ENCODE results near the gene RPL38.
A peak's percentile ranks its signal among the peaks of the same experiment; 100 is the strongest.

Gene RPL38

DNA sequence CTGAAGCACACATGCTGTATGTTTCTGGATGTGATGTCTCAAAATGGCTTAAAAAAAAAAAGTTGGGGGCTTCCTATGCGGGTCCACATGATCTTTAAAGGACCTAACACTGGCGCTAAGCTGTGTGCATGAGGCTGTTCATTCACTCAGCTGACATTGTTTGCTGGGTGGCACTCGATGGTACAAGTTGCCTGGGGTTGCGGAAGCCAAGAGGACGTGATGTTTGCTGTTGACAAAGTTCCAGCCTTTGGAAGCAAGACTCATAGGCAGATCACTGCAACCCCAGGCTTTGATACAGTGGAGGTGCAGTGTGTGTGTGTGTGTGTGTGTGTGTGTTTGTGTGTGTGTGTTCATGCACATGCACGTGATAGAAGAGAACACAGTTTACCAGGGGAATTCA is 41.1 kb downstream of the RPL38 start:
- no peak overlapping the region for H3K4me3 Mint-ChIP-seq
- no peaks in the 10 kb centered on the region for H3K27me3 Mint-ChIP-seq
- H3K4me1 Mint-ChIP-seq (ENCODE audit: low read depth in 2 of 2) = peaks cover 8 to 12% of the 10 kb centered on the region in 2 donors
- H3K36me3 Mint-ChIP-seq (ENCODE audit: insufficient read depth) = peaks cover 8% of the 10 kb centered on the region
- no peak overlapping the region for H3K27ac Mint-ChIP-seq
- ATAC-seq (replicated peaks) (no peak), DNase-seq (no peak)
- H3K9me3 Mint-ChIP-seq = no peaks in the 10 kb centered on the region

DNA sequence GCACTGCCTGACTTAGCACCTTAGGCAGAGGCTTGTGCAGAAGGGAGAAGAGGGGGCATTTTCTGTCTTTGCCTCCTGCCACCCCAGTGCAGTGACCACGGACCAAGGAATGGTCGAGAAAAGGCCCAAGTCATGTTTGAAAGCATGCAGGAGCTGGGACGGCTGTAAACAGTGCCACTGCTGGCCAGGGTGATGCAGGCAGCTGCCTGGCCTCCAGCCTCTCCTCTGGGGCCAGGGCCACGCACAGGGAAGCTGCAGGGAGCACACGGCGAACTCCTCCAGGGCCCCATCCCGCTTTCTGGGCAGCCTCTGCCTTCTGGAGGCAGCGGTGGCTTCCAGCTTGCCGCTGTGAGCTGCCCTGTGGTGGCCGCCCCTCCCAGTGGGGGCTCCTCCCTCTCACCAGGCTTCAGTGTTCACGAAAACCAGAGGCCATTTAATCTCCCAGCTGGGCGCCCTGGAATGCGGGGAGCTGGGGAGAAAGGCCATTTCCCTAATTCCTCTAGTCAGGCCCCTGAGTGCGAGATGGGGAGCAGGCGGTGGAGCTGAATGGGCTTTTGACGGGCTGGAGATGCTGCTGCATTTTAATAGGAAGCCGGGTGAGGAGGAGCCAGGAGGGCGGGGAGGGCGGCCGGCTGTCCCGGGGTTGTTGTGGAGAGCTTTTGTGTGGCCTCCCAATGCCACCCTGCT is 41.8 kb downstream of the RPL38 start:
- ATAC-seq (replicated peaks) = no peak
- no peak for DNase-seq
- Mint-ChIP-seq H3K4me1 (ENCODE audit: low read depth in 2 of 2) (peaks cover 8 to 12% of the 10 kb centered on the region in 2 donors), H3K4me3 (no peak overlapping the region), H3K27me3 (no peaks in the 10 kb centered on the region), H3K9me3 (no peaks in the 10 kb centered on the region), H3K27ac (no peak overlapping the region), H3K36me3 (ENCODE audit: insufficient read depth) (peaks cover 8% of the 10 kb centered on the region)

DNA sequence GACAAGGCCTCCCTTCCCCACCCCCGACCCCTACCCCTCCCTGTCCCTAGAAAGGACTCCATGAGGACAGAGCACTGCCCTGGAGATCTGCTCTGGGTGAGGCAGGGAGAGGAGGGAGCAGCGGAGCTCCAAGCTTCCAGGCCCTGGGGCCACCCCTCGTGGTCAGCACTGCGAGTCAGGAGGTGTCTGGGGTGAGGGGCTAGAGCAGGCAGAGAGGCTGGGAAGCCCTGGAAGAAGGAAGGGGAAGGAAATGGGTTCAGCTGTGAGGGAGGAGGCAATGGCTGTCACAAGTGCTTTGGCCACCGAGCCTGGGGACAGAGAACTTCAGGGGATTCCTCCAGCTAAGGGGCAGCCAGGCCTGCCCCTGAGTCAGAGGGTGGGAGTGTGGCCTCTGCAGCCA is 42.4 kb downstream of the RPL38 start:
- DNase-seq (no peak), ATAC-seq (replicated peaks) (no peak)
- Mint-ChIP-seq H3K9me3 (no peaks in the 10 kb centered on the region), H3K4me1 (ENCODE audit: low read depth in 2 of 2) (peaks cover 8 to 12% of the 10 kb centered on the region in 2 donors), H3K27ac (no peak overlapping the region), H3K4me3 (no peak overlapping the region), H3K27me3 (no peaks in the 10 kb centered on the region), H3K36me3 (ENCODE audit: insufficient read depth) (peaks cover 4% of the 10 kb centered on the region)

DNA sequence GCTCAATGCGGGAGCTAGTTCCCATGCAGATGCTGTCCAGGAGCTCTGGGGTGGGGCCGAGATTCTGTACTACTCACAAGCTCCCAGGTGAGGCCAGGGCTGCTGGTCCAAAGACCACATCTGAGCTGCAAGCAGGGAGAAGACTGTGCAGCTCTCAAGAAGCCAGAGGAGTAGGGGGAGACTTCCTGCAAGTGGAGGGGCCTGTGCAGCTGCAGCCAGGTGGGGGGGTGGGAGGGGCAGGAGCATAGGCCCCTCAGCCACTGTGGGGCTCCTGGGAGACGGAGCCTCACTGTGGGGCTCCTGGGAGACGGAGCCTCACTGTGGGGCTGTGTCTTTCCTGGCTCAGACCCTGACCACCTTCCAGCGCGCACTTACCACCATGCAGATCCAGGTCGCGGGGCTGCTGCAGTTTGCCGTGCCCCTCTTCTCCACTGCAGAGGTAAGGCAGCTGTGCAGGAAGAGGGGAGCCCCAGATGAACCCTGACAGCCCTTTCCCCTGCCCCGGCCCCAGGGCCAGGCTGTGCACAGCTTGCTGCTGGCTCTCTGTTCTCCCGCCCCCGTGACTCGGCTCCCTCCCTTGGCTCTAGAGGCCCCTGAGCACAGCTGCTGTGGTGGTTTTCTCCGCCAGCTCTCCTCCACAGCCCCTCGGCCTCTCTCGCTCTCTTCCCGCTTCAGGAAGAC is 46.3 kb downstream of the RPL38 start:
- Mint-ChIP-seq H3K27ac (peak overlapping the region; percentile 74 to 77), H3K27me3 (no peaks in the 10 kb centered on the region)

DNA sequence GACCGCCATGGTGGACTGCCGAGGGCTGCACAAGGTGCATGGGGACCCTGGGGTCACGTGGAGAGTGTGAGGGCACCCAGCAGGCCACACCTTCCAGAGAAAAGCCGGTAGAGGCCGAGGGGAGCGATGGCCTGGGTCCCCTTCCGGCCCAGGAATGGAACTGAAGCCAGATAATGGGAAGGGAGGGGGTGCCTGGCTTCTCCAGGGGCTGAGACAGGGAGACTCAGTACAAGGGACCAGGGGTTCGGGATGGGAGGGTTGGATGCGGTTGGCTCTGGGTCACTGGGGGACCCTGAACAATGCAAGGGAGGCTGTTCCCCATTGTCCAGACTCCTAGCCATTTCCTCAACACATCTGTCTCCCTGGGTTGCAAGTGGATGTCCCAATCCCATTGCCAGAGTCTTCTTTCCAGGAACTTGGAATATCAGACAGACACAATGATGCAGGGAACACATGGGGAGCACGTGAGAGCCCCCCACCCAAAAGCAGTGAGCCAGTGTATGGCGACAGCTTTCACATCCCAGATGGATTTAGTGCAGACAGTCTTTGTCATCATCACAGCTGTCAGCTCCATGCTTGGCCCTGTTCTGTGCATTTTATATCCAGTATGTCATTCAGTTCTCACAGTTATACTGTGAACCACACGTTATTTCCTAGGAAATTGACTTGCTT is 47.0 kb downstream of the RPL38 start:
- H3K9me3 Mint-ChIP-seq = no peaks in the 10 kb centered on the region
- no peak for DNase-seq
- no peaks in the 10 kb centered on the region for H3K27me3 Mint-ChIP-seq
- H3K4me3 Mint-ChIP-seq = no peak overlapping the region
- ATAC-seq (replicated peaks) = no peak
- peaks cover 9% of the 10 kb centered on the region for H3K36me3 Mint-ChIP-seq (ENCODE audit: insufficient read depth)
- no peak overlapping the region for H3K27ac Mint-ChIP-seq
- peaks cover 8 to 10% of the 10 kb centered on the region in 2 donors for H3K4me1 Mint-ChIP-seq (ENCODE audit: low read depth in 2 of 2)

More for the DNA sequence above, 46.3 kb downstream of the RPL38 start:
- Mint-ChIP-seq H3K36me3 (ENCODE audit: insufficient read depth) (peaks cover 9% of the 10 kb centered on the region), H3K4me3 (no peak overlapping the region), H3K4me1 (ENCODE audit: low read depth in 2 of 2) (peaks cover 8 to 10% of the 10 kb centered on the region in 2 donors), H3K9me3 (no peaks in the 10 kb centered on the region)
- DNase-seq = no peak
- no peak for ATAC-seq (replicated peaks)

DNA sequence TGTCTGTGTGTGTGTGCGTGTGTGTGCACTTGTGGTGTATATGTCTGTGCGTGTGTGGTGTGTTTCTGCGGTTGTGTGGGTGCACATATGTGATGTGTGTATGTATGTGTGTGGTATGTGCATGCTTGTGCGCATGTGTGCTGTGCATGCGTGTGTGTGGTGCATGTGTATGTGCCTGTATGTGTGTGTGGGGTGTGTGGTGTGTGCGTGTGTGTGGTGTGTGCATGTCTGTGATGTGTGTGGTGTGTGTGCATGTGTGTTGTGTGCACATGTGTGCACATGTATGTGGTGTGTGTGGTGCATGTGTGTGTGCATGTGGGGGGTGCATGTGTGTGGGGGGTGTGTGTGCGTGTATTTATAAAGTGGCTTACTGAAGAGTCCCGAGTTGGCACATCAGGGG is 47.6 kb downstream of the RPL38 start:
- Mint-ChIP-seq H3K4me3 (no peak overlapping the region), H3K4me1 (ENCODE audit: low read depth in 2 of 2) (peaks cover 8% of the 10 kb centered on the region in 2 donors), H3K36me3 (ENCODE audit: insufficient read depth) (peaks cover 9% of the 10 kb centered on the region), H3K9me3 (no peaks in the 10 kb centered on the region), H3K27me3 (no peaks in the 10 kb centered on the region), H3K27ac (no peak overlapping the region)
- ATAC-seq (replicated peaks) (no peak), DNase-seq (no peak)

DNA sequence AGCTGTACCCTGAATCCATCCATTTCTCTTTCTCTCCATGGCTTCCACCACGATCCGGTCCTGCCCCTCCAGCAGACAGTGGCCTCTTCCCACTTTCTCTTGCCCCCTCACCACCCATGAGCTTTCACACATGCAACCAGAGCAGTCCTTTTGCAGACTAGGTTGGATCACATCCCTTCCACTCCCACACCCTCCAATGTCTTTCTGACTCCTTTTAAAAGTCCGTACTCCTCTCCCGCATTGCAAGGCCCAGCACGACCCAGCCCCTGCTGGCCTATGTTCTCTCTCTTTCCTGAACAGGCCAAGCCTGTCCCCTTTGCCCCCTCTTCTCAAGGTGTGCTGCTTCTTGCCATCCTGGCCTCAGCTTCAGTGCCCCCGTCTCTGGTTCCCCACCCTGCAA is 48.1 kb downstream of the RPL38 start:
- H3K4me1 Mint-ChIP-seq (ENCODE audit: low read depth in 2 of 2) = peaks cover 8% of the 10 kb centered on the region in 2 donors
- DNase-seq (no peak), ATAC-seq (replicated peaks) (no peak)
- H3K9me3 Mint-ChIP-seq = no peaks in the 10 kb centered on the region
- no peak overlapping the region for H3K27ac Mint-ChIP-seq
- H3K36me3 Mint-ChIP-seq (ENCODE audit: insufficient read depth) = peaks cover 9% of the 10 kb centered on the region
- no peak overlapping the region for H3K4me3 Mint-ChIP-seq
- H3K27me3 Mint-ChIP-seq = no peaks in the 10 kb centered on the region

DNA sequence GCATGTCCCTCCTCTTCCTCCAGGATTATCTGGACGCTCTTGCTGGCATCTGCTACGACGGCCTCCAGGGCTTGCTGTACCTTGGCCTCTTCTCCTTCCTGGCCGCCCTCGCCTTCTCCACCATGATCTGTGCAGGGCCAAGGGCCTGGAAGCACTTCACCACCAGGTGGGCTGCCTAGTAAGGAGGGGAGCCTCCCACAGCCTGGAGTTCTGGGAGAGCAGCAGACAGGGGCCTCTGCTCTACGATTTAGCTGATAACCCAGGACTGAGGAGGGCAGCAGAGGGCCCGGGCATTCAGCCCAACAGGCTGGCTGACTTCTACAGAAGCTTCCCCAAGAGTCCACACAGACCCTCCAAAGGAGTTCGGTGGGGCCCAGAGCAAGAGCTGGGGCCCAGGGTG is 48.7 kb downstream of the RPL38 start:
- H3K4me3 Mint-ChIP-seq = no peak overlapping the region
- no peak for DNase-seq
- peaks cover 8% of the 10 kb centered on the region in 2 donors for H3K4me1 Mint-ChIP-seq (ENCODE audit: low read depth in 2 of 2)
- H3K9me3 Mint-ChIP-seq = no peaks in the 10 kb centered on the region
- H3K27me3 Mint-ChIP-seq = no peaks in the 10 kb centered on the region
- no peak for ATAC-seq (replicated peaks)
- no peak overlapping the region for H3K27ac Mint-ChIP-seq
- peaks cover 9% of the 10 kb centered on the region for H3K36me3 Mint-ChIP-seq (ENCODE audit: insufficient read depth)

DNA sequence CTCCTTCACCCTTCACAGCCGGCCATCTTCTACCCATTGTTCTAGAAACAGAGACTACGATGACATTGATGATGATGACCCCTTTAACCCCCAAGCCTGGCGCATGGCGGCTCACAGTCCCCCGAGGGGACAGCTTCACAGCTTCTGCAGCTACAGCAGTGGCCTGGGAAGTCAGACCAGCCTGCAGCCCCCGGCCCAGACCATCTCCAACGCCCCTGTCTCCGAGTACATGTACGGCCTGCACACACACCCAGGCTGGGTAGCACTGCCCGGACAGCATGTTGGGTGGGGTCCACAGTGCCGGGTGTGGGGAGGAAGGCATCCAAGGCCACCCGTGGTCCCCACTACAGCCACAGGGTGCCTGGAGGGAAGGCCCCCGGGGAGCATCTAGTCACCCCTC is 49.6 kb downstream of the RPL38 start:
- peaks cover 9% of the 10 kb centered on the region for H3K36me3 Mint-ChIP-seq (ENCODE audit: insufficient read depth)
- DNase-seq = no peak
- peak overlapping the region in 1 of 2 donors; percentile 38 for H3K27ac Mint-ChIP-seq
- no peaks in the 10 kb centered on the region for H3K9me3 Mint-ChIP-seq
- peaks cover 8% of the 10 kb centered on the region in 2 donors for H3K4me1 Mint-ChIP-seq (ENCODE audit: low read depth in 2 of 2)
- no peaks in the 10 kb centered on the region for H3K27me3 Mint-ChIP-seq
- no peak for ATAC-seq (replicated peaks)
- H3K4me3 Mint-ChIP-seq = no peak overlapping the region

DNA sequence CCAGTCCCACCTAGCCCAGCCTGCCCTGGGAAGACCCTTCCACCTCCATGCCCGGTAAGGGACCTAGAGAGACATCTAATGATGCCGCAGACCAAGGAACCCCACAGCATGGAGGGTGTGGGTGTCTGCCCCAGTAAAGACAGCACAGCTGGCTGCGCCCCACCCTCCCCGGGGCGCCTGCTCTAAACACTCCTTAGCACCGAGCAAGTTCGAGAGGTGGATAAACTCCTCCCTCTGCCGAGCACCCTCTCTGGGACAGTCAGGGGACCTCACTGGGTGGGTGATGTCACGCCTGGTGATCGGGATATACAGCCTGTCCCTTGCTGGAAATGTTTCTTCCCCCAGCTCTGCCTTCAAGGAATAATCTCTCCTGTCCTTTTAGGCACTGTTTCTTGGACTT is 53.8 kb downstream of the RPL38 start:
- ATAC-seq (replicated peaks) (no peak), DNase-seq (no peak)
- Mint-ChIP-seq H3K4me1 (ENCODE audit: low read depth in 2 of 2) (no peaks in the 10 kb centered on the region), H3K4me3 (no peak overlapping the region), H3K9me3 (no peaks in the 10 kb centered on the region), H3K27ac (peak overlapping the region in 1 of 2 donors; percentile 28), H3K36me3 (ENCODE audit: insufficient read depth) (peaks cover 6% of the 10 kb centered on the region), H3K27me3 (no peaks in the 10 kb centered on the region)

DNA sequence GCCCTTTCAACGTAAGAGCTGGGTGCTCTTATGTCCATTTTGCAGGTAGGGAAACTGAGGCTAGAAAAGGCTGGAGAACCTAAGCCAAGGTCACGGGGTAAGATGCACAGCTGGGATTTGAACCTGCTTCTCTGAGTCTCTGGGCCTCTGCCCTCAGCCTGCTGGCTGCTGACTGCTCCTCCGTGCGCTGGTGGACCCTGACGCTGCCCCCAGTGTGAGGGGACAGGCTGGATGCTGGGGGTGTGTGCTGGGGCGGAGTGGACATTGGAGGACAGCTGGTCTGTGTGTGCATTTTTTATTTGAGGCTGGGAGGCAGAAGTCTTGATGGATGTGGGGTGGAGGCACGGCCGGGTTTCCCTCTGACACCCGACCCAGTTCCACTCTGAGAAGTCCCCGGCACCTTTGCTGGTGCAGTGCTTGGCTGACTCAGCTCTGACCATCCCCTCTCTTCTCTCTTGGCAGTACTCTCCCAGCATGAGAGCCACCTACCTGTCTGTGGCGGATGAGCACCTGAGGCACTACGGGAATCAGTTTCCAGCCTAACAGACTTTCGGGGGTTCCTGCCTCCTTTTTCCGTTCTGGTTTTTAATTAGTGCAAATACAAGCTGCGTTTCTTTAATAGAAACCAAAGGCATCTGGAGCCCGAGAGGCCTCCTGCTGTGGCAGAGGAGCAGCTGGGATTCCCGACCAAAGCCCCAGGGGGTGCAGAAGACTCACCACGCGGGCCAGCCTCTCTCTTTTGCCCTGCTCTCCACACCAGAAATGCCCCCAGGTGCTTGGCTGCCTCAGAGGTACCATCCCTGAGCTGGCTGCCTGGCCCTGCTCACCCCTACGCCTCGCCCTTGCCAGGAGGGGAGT is 56.4 kb downstream of the RPL38 start:
- no peak overlapping the region for H3K4me3 Mint-ChIP-seq
- peaks cover 0 to 5% of the 10 kb centered on the region in 2 donors for H3K4me1 Mint-ChIP-seq (ENCODE audit: low read depth in 2 of 2)
- no peaks in the 10 kb centered on the region for H3K36me3 Mint-ChIP-seq (ENCODE audit: insufficient read depth)
- peak overlapping the region in 1 of 2 donors; percentile 58 for H3K27ac Mint-ChIP-seq
- DNase-seq (no peak), ATAC-seq (replicated peaks) (no peak)
- H3K27me3 Mint-ChIP-seq = no peaks in the 10 kb centered on the region
- no peaks in the 10 kb centered on the region for H3K9me3 Mint-ChIP-seq

Measured in effector memory CD8-positive, alpha-beta T cell (primary cell).